ENCODE results near the gene DLGAP1.

DNA sequence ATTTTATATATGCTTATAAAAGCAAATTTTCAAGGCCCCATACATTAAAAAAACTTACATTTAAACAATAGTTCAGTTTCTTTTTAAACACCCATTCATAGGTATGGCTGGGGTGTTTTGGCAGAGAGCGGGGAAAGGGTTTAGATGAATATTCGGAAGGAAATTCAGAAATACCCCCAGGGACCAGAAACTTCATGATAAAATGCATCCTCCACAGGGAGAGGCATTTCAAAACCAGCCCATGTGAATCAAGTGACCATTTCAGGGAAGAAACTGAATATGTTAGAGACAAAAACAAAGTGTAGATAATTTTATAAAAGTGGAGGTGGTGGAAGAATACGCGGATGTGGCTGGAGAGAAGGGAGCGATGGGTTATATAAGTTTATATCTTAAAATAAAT is 678.0 kb downstream of the DLGAP1 start:
- TF ChIP-seq, protein P1, sequence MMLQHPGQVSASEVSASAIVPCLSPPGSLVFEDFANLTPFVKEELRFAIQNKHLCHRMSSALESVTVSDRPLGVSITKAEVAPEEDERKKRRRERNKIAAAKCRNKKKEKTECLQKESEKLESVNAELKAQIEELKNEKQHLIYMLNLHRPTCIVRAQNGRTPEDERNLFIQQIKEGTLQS (CRISPR knock-in tag; conservative IDR thresholded peaks at IDR 0.05) = no peak
- TF ChIP-seq, protein P2, sequence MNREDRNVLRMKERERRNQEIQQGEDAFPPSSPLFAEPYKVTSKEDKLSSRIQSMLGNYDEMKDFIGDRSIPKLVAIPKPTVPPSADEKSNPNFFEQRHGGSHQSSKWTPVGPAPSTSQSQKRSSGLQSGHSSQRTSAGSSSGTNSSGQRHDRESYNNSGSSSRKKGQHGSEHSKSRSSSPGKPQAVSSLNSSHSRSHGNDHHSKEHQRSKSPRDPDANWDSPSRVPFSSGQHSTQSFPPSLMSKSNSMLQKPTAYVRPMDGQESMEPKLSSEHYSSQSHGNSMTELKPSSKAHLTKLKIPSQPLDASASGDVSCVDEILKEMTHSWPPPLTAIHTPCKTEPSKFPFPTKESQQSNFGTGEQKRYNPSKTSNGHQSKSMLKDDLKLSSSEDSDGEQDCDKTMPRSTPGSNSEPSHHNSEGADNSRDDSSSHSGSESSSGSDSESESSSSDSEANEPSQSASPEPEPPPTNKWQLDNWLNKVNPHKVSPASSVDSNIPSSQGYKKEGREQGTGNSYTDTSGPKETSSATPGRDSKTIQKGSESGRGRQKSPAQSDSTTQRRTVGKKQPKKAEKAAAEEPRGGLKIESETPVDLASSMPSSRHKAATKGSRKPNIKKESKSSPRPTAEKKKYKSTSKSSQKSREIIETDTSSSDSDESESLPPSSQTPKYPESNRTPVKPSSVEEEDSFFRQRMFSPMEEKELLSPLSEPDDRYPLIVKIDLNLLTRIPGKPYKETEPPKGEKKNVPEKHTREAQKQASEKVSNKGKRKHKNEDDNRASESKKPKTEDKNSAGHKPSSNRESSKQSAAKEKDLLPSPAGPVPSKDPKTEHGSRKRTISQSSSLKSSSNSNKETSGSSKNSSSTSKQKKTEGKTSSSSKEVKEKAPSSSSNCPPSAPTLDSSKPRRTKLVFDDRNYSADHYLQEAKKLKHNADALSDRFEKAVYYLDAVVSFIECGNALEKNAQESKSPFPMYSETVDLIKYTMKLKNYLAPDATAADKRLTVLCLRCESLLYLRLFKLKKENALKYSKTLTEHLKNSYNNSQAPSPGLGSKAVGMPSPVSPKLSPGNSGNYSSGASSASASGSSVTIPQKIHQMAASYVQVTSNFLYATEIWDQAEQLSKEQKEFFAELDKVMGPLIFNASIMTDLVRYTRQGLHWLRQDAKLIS (CRISPR knock-in tag; IDR thresholded peaks at IDR 0.05; ENCODE audit: borderline replicate concordance) = no peak
- TF ChIP-seq JUN (CRISPR knock-in tag; IDR thresholded peaks at IDR 0.05) (no peak), TCF7 (CRISPR knock-in tag; IDR thresholded peaks at IDR 0.05; ENCODE audit: low read depth) (no peak), SP1 (CRISPR knock-in tag; conservative IDR thresholded peaks at IDR 0.05) (no peak), ETV6 (CRISPR knock-in tag; IDR thresholded peaks at IDR 0.05) (no peak), IRF2 (CRISPR knock-in tag; IDR thresholded peaks at IDR 0.05; ENCODE audit: borderline replicate concordance, low read depth) (no peak), TEAD4 (CRISPR knock-in tag; IDR thresholded peaks at IDR 0.05) (no peak), NFYB (CRISPR knock-in tag; conservative IDR thresholded peaks at IDR 0.05; ENCODE audit: low read depth) (no peak)
- TF ChIP-seq, protein P3, sequence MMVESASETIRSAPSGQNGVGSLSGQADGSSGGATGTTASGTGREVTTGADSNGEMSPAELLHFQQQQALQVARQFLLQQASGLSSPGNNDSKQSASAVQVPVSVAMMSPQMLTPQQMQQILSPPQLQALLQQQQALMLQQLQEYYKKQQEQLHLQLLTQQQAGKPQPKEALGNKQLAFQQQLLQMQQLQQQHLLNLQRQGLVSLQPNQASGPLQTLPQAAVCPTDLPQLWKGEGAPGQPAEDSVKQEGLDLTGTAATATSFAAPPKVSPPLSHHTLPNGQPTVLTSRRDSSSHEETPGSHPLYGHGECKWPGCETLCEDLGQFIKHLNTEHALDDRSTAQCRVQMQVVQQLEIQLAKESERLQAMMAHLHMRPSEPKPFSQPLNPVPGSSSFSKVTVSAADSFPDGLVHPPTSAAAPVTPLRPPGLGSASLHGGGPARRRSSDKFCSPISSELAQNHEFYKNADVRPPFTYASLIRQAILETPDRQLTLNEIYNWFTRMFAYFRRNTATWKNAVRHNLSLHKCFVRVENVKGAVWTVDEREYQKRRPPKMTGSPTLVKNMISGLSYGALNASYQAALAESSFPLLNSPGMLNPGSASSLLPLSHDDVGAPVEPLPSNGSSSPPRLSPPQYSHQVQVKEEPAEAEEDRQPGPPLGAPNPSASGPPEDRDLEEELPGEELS (CRISPR knock-in tag; IDR thresholded peaks at IDR 0.05) = no peak
- TF ChIP-seq, protein P4, sequence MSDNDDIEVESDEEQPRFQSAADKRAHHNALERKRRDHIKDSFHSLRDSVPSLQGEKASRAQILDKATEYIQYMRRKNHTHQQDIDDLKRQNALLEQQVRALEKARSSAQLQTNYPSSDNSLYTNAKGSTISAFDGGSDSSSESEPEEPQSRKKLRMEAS (CRISPR knock-in tag; IDR thresholded peaks at IDR 0.05) = no peak
- TF ChIP-seq, protein P5, sequence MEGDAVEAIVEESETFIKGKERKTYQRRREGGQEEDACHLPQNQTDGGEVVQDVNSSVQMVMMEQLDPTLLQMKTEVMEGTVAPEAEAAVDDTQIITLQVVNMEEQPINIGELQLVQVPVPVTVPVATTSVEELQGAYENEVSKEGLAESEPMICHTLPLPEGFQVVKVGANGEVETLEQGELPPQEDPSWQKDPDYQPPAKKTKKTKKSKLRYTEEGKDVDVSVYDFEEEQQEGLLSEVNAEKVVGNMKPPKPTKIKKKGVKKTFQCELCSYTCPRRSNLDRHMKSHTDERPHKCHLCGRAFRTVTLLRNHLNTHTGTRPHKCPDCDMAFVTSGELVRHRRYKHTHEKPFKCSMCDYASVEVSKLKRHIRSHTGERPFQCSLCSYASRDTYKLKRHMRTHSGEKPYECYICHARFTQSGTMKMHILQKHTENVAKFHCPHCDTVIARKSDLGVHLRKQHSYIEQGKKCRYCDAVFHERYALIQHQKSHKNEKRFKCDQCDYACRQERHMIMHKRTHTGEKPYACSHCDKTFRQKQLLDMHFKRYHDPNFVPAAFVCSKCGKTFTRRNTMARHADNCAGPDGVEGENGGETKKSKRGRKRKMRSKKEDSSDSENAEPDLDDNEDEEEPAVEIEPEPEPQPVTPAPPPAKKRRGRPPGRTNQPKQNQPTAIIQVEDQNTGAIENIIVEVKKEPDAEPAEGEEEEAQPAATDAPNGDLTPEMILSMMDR (IDR thresholded peaks at IDR 0.05) = no peak
- TF ChIP-seq, protein P6, sequence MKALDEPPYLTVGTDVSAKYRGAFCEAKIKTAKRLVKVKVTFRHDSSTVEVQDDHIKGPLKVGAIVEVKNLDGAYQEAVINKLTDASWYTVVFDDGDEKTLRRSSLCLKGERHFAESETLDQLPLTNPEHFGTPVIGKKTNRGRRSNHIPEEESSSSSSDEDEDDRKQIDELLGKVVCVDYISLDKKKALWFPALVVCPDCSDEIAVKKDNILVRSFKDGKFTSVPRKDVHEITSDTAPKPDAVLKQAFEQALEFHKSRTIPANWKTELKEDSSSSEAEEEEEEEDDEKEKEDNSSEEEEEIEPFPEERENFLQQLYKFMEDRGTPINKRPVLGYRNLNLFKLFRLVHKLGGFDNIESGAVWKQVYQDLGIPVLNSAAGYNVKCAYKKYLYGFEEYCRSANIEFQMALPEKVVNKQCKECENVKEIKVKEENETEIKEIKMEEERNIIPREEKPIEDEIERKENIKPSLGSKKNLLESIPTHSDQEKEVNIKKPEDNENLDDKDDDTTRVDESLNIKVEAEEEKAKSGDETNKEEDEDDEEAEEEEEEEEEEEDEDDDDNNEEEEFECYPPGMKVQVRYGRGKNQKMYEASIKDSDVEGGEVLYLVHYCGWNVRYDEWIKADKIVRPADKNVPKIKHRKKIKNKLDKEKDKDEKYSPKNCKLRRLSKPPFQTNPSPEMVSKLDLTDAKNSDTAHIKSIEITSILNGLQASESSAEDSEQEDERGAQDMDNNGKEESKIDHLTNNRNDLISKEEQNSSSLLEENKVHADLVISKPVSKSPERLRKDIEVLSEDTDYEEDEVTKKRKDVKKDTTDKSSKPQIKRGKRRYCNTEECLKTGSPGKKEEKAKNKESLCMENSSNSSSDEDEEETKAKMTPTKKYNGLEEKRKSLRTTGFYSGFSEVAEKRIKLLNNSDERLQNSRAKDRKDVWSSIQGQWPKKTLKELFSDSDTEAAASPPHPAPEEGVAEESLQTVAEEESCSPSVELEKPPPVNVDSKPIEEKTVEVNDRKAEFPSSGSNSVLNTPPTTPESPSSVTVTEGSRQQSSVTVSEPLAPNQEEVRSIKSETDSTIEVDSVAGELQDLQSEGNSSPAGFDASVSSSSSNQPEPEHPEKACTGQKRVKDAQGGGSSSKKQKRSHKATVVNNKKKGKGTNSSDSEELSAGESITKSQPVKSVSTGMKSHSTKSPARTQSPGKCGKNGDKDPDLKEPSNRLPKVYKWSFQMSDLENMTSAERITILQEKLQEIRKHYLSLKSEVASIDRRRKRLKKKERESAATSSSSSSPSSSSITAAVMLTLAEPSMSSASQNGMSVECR (CRISPR knock-in tag; IDR thresholded peaks at IDR 0.05; ENCODE audit: borderline replicate concordance) = no peak
- TF ChIP-seq, protein P7, sequence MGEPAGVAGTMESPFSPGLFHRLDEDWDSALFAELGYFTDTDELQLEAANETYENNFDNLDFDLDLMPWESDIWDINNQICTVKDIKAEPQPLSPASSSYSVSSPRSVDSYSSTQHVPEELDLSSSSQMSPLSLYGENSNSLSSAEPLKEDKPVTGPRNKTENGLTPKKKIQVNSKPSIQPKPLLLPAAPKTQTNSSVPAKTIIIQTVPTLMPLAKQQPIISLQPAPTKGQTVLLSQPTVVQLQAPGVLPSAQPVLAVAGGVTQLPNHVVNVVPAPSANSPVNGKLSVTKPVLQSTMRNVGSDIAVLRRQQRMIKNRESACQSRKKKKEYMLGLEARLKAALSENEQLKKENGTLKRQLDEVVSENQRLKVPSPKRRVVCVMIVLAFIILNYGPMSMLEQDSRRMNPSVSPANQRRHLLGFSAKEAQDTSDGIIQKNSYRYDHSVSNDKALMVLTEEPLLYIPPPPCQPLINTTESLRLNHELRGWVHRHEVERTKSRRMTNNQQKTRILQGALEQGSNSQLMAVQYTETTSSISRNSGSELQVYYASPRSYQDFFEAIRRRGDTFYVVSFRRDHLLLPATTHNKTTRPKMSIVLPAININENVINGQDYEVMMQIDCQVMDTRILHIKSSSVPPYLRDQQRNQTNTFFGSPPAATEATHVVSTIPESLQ (CRISPR knock-in tag; IDR thresholded peaks at IDR 0.05) = no peak

All from WTC11 (cell line).